ENCODE data around the gene ABCA13.

DNA sequence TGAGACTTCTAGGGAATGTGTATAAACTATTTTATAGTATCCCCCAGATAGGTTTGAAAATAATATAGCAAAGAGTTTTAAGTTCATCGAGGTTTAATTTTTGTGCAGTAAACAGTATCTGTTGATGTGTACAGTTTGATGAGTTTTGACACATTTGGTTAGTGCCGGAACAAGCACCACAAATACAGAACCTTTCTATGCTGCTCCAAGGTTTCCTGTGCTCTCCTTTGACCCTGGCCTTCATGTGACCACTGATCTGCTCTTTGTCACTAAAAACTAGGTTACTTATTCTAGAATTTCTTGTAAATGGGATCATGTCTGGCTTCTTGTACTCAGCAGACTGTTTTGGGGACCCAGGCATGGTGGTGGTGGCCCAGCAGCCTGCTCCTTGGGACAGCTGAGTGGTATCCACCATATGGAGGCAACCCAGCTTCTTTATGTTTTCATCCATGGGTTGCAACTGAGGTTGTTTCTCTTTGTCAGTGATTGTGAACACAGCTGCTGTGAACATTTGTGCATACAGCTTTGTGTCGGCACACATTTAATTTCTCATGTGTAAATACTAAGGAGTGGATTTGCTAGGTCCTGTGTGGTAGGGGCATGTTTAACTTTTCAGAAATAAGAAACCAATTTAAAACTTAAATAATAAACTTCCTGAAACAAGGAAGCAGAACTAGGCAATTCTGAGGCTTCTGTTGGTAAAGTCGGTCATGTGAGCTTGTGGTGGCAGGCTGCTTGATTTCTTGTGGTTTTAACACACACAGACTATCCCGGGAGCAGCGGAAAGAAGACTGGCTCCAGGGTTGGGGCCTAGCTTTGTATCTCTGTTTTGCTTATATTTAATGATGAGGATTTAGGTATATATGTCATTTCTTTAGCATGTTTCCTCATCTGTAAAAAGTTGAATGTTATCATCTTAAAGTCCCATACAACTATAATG lies 219.4 kb downstream of the ABCA13 start:
- TF ChIP-seq, protein P1, sequence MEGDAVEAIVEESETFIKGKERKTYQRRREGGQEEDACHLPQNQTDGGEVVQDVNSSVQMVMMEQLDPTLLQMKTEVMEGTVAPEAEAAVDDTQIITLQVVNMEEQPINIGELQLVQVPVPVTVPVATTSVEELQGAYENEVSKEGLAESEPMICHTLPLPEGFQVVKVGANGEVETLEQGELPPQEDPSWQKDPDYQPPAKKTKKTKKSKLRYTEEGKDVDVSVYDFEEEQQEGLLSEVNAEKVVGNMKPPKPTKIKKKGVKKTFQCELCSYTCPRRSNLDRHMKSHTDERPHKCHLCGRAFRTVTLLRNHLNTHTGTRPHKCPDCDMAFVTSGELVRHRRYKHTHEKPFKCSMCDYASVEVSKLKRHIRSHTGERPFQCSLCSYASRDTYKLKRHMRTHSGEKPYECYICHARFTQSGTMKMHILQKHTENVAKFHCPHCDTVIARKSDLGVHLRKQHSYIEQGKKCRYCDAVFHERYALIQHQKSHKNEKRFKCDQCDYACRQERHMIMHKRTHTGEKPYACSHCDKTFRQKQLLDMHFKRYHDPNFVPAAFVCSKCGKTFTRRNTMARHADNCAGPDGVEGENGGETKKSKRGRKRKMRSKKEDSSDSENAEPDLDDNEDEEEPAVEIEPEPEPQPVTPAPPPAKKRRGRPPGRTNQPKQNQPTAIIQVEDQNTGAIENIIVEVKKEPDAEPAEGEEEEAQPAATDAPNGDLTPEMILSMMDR (conservative IDR thresholded peaks at IDR 0.05 in 1 of 2, IDR thresholded peaks at IDR 0.05 in 1 of 2; ENCODE audit: extremely low read depth in 1 of 2, insufficient read depth in 1 of 2, low read depth in 1 of 2, low read length in 2 of 2) = no peak
- no peak for TF ChIP-seq EZH2 (IDR thresholded peaks at IDR 0.05; ENCODE audit: borderline replicate concordance, low read length)
